HG03432 (cell line): ENCODE measurements around the gene TALDO1.

ENCODE experiments used
- ATAC-seq: cut with Tn5 transposase; IDR thresholded peaks from one replicate; pipeline ENCODE4 v1.9.1; 2021; ENCODE audit warnings: mild to moderate bottlenecking, moderate library complexity; ENCODE audit not compliant: unreplicated experiment

TALDO1 gene

GRCh38 chr11:766936-767210, 19.6 kb downstream of the TALDO1 start:
- no peak for ATAC-seq

- no peak for ATAC-seq
These were observed 20.0 kb downstream of the TALDO1 start for GRCh38 chr11:767238-767637.

DNA sequence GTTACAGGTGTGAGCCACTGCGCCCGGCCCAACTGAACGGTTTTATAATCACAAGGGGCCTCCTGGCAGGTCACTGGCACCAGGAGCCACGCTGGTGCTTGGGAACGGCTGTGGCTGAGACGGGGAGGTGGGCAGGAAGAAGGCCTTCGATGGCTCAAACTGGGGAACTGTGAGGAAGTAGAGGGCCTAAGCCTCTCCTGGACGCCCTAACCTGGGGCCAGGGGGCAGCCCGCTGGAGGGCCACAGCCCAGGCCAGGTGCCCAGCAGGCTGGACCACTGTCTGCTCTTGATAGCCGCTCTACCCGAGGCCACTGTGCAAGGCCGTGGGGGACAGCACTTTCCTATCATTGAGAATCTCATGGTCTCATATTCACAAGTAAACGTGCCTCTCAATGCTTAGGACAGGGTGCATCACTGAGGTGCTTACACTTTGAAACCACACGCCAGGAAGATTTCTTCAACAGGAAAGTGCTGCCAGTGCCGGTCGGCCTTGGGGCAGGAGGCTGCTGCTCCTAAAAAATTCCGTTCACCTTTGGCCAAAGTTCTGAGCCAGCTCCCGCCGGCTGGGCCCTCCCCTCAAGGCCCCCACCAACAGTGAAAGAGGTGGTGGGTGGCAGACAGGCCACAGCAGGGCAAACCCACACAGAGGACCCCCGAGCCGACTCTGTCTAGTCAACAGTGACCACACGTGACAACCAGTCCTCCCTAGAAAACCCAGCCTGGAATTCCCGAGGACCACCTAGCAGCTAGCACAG, 22.8 kb downstream of the TALDO1 start:
- ATAC-seq, result no peak

DNA sequence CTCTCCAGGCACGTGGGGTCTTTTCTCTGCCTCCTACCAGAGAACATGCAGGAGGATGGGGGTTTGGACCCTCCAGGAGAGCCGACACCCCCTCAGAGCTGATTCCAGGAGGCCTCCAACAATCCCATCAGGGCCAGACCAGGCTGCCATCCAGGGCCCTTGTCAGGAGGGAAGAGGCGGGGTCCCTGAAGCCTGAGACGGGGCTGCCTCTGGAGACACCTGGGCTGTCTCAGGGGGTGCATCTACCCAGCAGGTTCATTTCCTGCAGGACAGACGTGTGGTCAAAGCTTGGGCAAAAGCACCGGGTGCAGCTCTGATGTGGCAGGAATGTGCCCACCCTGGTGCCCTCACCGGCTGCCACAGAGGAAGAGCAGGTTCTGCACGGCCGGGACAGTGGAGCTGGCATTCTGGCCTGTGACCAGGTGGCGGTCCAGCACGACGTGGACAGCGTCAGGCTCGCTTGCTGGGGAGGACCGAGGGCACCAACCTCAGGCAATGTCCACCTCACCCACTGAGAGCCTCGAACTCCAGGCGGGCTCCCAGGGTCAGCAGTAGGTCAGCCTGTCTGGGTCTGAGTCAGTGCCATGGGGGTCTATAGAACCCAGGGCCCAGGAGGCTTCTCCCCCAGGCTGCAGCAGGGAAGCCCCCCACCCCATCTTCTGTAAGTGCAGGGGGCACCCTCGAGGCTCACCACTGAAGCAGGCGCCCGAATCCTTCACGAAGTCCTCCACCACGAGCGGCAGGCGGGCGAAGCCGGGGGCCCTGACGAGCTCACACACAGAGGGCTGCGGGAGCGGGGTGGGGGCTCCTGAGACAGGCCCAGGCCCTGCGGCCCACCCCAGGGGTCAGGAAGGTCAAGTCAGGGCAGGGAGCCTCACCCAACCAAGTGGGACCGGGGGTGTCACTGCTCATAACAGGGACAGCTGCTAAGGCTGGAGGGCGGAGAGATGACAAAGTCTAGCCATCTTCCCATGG, 23.7 kb downstream of the TALDO1 start:
- ATAC-seq, result no peak

GRCh38 chr11:771617-772204, 24.4 kb downstream of the TALDO1 start:
- ATAC-seq, result no peak

GRCh38 chr11:772429-773390, 25.4 kb downstream of the TALDO1 start:
- ATAC-seq, result no peak

DNA sequence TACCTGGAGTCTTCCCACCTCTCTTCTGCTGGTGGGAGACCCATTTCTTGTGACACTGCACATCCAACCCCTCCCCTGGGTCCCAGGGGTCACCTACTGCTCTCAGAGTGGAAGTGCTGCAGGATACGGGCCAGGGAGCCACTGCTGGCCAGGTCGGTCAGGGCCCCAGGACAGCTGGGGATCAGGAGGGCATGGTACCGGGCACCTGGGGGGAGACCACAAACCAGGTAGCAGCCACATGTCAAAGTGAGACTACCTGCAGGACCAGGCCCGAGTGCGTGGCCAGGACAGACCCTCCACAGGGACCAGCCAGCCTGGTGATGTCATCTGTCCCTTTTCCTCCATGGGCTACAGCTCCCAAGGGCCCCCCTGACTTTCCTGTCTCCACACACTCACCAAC, 26.2 kb downstream of the TALDO1 start:
- ATAC-seq, result no peak

DNA sequence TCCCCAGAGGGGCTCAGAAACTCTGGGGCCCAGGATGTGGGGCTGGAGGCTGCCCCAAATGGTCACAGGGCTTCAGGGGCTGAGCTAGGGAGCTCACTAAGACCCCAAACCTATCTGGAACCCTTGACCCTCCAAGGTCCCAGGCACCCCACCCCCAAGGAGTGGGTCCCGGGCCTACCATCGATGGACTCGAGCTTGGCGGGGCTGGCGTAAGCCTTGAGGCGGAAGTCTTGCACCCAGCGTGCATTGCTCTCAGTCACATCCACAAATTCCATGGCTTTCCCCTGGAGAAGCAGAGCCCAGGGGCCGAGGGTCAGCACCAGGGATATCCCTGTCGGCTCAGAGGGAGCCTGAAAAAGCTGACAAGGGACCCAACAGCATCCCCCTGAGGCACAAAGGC, 26.6 kb downstream of the TALDO1 start:
- ATAC-seq, result no peak

DNA sequence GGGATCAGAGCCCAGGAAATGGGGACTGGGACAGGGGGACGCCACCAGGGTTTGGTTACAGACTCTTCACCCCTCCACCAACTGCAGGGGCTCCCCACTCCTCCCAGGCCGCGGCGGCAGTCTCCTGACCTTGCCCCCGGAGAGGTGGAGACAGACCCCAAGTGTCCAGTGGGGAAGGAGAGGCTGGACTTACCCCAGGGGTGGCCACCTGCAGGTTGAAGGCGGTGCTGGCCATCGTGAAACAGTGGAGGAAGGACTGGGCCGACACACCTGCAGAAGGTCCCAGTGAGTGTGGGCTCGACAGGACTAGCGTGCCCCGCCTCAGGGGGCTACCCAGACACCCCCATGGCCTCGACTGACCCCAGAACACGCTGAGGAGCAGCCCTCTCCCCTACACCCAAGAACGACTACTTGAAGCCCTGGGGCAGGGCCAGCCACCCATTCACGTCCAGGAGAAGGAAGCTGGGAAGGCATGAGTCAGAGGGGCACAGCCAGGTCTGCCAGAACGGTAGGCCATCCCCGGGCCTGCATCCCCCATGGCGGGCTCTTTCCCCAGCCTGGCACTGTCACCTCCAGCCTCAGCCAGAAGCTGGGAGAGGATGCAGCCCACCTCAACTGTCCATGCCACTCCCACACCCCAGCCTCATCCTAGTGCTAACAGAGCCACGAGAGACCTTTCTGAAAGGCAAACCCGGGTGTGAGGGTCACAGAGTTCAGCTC, 27.8 kb downstream of the TALDO1 start:
- ATAC-seq, result no peak

DNA sequence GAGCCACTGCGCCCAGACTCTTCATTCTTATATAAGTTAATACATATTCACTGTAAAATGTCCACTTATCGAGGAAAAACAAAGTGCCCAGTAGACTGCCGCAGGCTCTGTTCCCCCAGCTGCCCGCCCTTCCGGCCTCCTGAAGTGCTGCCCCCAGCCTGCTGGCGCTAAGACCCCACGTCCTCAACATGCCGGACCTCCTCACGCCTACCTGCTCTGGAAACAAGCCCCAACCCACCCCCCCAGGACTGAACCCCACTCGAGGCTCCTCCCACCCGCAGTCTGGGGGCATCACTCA, 28.9 kb downstream of the TALDO1 start:
- no peak for ATAC-seq

GRCh38 chr11:776561-777287, 29.5 kb downstream of the TALDO1 start:
- ATAC-seq, result peak; percentile 36

DNA sequence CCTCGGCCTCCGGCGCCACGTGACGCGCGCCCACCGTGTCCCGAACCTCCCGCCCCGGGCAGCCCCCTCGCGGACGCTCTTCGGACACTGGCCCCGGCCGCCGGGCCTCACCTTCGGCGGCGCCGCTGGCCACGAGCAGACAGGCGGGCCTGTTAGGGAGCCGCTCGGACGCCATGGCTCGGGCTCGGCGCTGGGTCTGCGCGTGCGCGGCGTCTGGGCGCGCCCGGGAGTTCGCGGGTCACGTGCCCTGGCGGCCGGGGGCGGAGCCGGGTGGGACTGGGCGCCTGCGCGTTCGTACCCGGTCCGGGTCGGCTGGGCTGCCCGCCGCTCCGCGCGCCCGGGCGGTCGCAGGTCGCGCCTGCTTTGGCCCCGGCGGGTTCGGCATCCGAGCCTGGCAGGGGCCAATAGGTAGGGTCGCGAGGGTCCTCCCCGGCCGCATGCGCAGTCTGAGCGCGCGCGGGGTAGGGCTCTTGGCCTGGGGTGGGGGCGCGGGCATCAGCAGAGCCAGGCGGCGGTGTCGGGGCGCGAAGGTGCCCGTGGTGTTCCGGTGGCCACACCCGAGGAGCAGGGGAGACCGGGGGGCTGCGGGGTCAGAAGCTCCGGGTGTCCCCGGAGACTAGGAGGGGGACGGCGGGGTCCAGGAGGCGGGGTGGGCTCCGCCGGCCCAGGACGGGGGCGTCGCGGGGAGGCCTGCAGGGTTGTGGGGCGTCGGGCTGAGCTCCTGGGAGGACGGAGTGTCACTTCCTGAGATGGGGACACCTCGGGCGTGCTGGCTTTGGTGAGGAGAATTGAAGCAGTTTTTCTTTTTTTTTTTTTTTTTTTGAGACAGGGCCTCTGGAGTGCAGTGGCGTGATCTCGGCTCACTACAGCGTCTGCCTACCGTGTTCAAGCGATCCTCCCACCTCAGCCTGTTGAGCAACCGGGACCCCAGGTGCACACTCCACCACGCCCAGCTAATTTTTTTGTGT, 30.3 kb downstream of the TALDO1 start, which contains the start of gene GATD1:
Gene GATD1, minus strand, starts transcription at position 200 of the 968 bp plus-strand sequence. Its CDS starts 25 bp downstream, at position 175.
- peak; percentile 74 for ATAC-seq

GRCh38 chr11:778976-779954, 32.0 kb downstream of the TALDO1 start:
- no peak for ATAC-seq

DNA sequence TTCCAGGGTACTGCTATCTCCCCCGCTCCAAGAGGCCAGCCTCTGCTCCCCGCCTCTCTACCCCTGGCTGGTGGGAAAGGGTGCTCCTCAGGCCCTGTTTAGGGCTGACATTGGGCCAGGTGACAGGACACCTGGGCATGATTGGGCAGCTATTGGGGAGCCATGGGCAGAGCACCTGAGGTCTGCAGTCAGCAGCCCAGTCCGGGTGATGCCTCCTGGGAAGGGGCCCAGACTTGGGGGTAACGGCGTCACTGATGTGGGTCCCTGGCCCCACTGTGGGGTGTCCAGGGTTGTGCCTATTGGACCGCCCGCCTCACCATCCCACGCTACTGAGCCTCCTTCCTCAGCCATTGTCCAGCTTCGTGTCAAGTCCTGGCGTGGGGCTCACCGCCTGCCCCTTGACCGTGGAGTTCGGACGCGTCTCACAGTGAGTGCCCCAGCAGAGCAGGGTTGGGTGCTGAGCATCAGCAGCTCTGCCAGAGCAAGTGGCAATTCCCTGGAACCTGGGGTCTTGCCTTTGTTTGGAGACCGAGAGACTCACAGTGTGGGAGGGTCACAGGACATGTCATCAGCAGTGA, 32.8 kb downstream of the TALDO1 start:
- ATAC-seq, result no peak

- no peak for ATAC-seq
These were observed 35.3 kb downstream of the TALDO1 start for GRCh38 chr11:782264-783174.

- ATAC-seq, result no peak
These were observed 36.3 kb downstream of the TALDO1 start for GRCh38 chr11:783581-784015.
